AG04449 (cell line): Measurements from ENCODE around the gene PRKN.

Experiments
- CTCF ChIA-PET: fragments of 350-600 bp; formaldehyde crosslinking; extraction: SDS; loops from one replicate; lab custom pipeline; 2021; ENCODE audit warnings: antibody characterized with exemption; lab: Yijun Ruan, JAX
- POLR2A ChIA-PET: fragments of 400-600, 350-600 bp; formaldehyde crosslinking; extraction: SDS; loops from one replicate; lab custom pipeline; 2020; ENCODE audit warnings: antibody characterized with exemption, inconsistent platforms; lab: Yijun Ruan, JAX
- DNase-seq: peaks from one replicate; pipeline ENCODE4 v3.0.0-alpha.2; 2010; ENCODE audit warnings: low read depth, low spot score
- H3K4me3 ChIP-seq: 2 replicates; pipeline ENCODE4 v1.5.1; 2011; ENCODE audit warnings: low read depth, mild to moderate bottlenecking, control low read depth, low read length
- TF ChIP-seq, protein P1 (sequence below): IDR thresholded peaks from one replicate; pipeline ENCODE4 v1.5.1; 2011; ENCODE audit warnings: mild to moderate bottlenecking, moderate library complexity, low read length, control low read depth, inconsistent platforms; ENCODE audit not compliant: insufficient read depth; ENCODE audit errors: missing control alignments

PRKN gene

DNA sequence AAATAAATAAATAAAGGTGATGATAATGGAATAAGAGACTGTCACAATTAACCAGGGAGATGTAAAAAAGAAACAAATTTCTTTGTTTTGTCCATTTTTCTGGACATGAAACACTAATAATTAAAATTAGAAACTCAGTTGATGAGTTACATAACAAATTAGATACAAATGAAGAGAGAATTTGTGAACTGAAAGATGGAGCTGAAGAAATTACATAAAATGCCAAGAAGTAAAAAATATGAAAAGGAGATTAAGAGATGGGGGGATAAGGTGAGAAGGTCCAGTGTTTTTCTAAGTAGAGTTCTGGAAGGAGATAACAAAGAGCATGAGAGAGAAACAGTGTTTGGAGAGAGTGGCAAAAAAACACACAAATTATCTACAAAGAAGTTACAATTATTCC, 1364.3 kb downstream of the PRKN start:
- POLR2A ChIA-PET = interaction anchor here (0.6 kb wide), 1 partner anchor 182 kb away, joined by 3 read pairs; no protein-coding TSS in a partner anchor
- TF ChIP-seq, protein P1, sequence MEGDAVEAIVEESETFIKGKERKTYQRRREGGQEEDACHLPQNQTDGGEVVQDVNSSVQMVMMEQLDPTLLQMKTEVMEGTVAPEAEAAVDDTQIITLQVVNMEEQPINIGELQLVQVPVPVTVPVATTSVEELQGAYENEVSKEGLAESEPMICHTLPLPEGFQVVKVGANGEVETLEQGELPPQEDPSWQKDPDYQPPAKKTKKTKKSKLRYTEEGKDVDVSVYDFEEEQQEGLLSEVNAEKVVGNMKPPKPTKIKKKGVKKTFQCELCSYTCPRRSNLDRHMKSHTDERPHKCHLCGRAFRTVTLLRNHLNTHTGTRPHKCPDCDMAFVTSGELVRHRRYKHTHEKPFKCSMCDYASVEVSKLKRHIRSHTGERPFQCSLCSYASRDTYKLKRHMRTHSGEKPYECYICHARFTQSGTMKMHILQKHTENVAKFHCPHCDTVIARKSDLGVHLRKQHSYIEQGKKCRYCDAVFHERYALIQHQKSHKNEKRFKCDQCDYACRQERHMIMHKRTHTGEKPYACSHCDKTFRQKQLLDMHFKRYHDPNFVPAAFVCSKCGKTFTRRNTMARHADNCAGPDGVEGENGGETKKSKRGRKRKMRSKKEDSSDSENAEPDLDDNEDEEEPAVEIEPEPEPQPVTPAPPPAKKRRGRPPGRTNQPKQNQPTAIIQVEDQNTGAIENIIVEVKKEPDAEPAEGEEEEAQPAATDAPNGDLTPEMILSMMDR = no peak
- no peak overlapping the region for H3K4me3 ChIP-seq
- CTCF ChIA-PET = interaction anchor here (1.0 to 2.0 kb wide), 3 partner anchors 8 to 11 kb away, joined by 3 to 8 read pairs (median 4); no protein-coding TSS in a partner anchor
- no peak for DNase-seq

DNA sequence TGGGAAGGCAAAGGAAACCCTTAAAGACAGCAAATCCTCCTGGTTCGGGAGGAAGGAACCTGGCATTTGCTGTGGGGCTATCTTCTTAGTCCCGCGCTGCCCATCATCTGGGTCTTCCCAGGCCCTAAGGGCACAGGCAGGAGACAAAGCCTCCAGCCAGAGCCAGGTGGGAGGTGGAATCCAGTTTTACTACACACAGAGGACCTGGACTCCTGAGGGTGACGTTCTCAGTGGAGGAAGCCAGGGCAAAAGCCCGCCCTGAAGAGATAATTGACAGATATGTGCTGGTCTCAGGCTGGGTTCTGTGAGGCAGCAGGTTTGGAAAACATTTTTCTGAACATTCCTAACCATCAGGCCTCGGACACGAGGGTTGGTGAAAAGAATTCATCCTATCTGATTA, 1365.3 kb downstream of the PRKN start:
- CTCF ChIA-PET = interaction anchor here (1.1 to 2.0 kb wide), 2 partner anchors 9 to 12 kb away, joined by 3 to 8 read pairs; no protein-coding TSS in a partner anchor
- no peak overlapping the region for H3K4me3 ChIP-seq
- TF ChIP-seq, protein P1 = no peak
- POLR2A ChIA-PET = no interaction called here
- no peak for DNase-seq

DNA sequence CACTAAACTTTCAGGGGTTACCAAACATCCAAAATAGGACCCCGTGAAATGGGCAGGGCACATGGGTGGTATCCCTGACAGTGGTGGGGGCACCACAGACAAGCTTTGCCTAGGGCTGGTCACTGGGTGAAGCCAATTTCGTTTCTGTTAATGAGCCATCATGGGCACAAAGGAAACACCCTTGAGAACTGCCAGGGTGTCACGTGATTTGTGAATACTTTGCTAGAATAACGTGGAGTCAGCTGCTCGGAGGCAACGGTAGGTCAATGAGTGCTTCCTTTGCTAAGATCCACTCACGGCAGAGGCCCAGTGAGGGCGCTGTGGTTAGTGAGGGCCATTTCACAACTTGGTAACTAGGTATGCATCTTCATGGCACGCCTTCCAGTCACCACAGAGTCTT, 1366.0 kb downstream of the PRKN start:
- no peak for DNase-seq
- ChIA-PET CTCF (interaction anchor here (2.0 kb wide), 1 partner anchor 10 kb away, joined by 8 read pairs; no protein-coding TSS in a partner anchor), POLR2A (no interaction called here)
- no peak overlapping the region for H3K4me3 ChIP-seq
- TF ChIP-seq, protein P1 = no peak

DNA sequence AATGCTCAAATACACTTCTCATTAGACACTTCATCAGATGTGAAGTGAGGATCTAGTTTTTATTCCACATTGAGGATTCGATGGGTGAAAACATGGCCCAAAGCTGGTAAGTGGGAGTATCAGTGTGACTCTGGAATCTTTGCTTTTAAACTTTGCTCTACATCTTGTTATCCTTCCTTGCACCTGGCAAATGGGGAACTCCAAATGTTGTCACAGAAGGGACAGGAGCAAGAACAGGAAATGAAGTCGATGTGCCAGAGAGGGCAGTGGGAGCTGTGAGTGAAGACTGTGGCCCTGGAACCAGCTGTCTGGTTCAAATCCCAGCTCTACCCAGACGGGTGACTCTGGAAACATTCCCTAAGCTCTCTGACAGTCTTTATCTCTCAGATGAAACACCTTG, 1367.0 kb downstream of the PRKN start:
- ChIA-PET CTCF (interaction anchor here (1.1 to 2.3 kb wide), 3 partner anchors 10 to 439 kb away, joined by 3 to 18 read pairs (median 6); no protein-coding TSS in a partner anchor), POLR2A (no interaction called here)

DNA sequence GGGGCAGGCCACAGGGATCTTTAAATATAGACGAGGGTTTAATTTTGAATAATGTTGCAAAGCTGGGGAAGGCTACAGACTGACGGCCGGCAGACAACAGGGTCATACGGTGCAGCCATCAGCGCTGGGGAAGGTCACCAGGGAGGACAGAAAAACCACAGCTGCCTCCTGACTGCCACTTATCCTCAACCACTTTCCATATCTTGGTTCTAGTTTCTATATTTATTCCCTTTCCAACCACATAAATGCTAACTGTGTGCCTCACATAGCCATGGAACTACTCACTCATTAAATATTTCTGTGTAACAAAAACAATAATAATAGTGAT, 1368.0 kb downstream of the PRKN start:
- TF ChIP-seq, protein P1 = no peak
- ChIA-PET CTCF (interaction anchor here (1.4 to 2.3 kb wide), 2 partner anchors 11 to 14 kb away, joined by 6 to 18 read pairs; no protein-coding TSS in a partner anchor), POLR2A (no interaction called here)
- no peak for DNase-seq
- no peak overlapping the region for H3K4me3 ChIP-seq

More for the DNA sequence above, 1367.0 kb downstream of the PRKN start:
- TF ChIP-seq, protein P1 = no peak
- no peak for DNase-seq
- H3K4me3 ChIP-seq = no peak overlapping the region

DNA sequence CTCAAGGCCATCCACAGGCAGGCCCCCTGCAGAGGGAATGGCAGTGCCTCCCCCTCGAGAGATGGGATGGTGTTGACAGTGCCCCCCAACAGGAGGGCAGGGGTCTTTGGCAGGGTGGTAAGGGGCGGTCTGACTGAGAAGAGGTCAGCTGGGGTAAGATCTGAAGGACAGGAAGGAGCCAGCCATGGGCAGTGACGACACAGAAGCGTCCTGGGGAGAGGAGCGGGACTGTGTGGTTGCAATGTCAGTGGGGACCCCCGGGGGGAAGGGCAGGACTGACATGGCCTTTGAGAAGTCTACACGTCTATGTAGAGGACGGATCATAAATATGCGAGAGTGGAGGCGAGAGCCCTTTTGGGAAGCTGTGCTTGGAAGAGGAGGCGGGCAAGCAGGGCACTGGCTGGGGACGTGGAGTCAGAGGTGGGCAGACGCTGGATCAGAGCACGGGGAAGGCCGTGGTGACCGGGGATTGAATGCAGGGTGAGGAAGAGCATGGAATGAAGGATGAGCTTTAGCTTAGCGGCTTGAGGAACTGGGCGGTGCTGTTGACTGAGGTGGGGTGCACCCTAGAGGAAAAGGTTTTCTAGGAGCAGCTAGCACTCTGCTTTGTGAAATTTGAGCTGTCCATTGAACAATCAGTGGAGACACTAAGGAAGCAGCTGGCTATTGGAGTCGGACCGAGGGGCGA, 1371.3 kb downstream of the PRKN start:
- H3K4me3 ChIP-seq = no peak overlapping the region
- no peak for DNase-seq
- POLR2A ChIA-PET = no interaction called here
- TF ChIP-seq, protein P1 = no peak
- CTCF ChIA-PET = interaction anchor here (1.4 to 3.6 kb wide), 3 partner anchors 13 to 15 kb away, joined by 3 to 18 read pairs (median 9); no protein-coding TSS in a partner anchor
